ENCODE data around the gene C16orf78. TPM values are rescaled to one million over a fixed set of nuclear protein-coding genes. Genes with fewer than 3 reads are reported as not detected.

Gene C16orf78
- polyA plus RNA-seq, 6 donors from 2014 or later = not detected

DNA sequence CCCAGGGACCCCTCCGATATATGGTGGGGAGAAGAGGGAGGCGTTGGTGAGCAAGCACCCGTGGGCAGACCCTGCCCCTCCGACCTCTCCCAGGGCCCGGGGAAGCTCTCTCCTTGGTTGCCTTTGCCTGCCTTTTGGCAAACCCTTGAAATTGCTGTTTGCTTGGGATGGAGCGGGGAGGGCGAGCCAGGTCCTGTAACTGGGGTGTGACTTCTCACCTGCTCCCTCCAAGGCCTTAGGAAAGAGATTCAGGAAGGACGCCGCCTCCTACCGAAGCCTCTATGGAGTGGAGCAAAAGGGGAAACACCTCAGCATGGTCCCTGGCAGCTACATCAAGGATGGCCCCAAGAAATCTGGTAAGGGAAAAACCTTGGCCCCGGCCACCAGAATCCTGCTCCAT lies 4.6 kb downstream of the C16orf78 start:
- Mint-ChIP-seq H3K9me3 (peaks cover 2 to 9% (median 6%) of the 10 kb centered on the region in 7 donors), H3K27ac (no peak overlapping the region), H3K4me1 (no peaks in the 10 kb centered on the region), H3K4me3 (no peak overlapping the region), H3K27me3 (peaks cover 18 to 32% (median 31%) of the 10 kb centered on the region in 3 donors), H3K36me3 (no peaks in the 10 kb centered on the region)
- ATAC-seq (ENCODE audit: low read depth in 2 of 2) (no peak), DNase-seq (no peak)

DNA sequence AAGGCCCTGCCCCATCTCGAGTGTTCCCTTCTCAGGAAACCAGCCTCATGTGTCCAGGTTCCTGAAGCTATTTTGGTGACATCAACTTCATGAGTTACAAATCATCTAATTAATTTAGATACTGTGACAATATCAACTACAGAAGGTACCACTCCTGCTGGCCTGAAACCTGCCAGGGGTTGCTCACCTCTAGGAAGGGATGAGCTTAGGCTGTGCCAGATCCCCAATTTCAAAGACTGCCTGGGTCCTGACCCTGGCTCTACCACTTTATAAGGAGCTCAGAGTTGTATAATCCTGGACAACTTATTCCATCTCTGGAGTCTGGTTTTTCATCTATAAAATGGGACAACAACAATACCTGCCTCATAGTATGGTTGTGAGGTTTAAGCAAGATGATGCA lies 5.2 kb downstream of the C16orf78 start:
- no peak for ATAC-seq (ENCODE audit: low read depth in 2 of 2)
- no peaks in the 10 kb centered on the region for H3K36me3 Mint-ChIP-seq
- peaks cover 2 to 15% (median 9%) of the 10 kb centered on the region in 7 donors for H3K9me3 Mint-ChIP-seq
- no peak overlapping the region for H3K4me3 Mint-ChIP-seq
- H3K4me1 Mint-ChIP-seq = no peaks in the 10 kb centered on the region
- no peak for DNase-seq
- peaks cover 14 to 29% (median 26%) of the 10 kb centered on the region in 3 donors for H3K27me3 Mint-ChIP-seq
- no peak overlapping the region for H3K27ac Mint-ChIP-seq

DNA sequence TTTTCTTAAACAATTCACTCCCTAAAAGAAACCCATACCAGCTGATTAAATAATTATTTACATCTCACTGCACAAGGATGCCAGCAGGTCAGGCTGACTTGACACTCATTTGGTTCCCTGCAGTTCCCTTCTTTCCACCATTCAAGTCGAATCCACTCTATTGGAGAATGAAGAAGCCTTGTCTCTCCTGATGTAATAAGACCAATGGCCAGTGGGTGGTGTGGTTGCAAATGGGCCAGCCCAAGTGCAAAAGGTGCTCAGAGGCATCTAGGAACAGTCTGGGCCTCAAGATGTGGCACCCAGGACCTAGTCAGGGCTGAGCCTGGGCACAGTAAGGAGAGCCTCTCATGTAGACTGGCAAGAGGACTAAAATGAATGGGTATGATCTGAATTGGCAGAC lies 9.3 kb downstream of the C16orf78 start:
- H3K27ac Mint-ChIP-seq = no peak overlapping the region
- H3K36me3 Mint-ChIP-seq = peaks cover 0 to 3% of the 10 kb centered on the region in 2 donors
- ATAC-seq (ENCODE audit: low read depth in 2 of 2) (no peak), DNase-seq (no peak)
- no peaks in the 10 kb centered on the region for H3K4me1 Mint-ChIP-seq
- peaks cover 8 to 44% (median 29%) of the 10 kb centered on the region in 7 donors for H3K9me3 Mint-ChIP-seq
- H3K27me3 Mint-ChIP-seq = peaks cover 3 to 25% (median 4%) of the 10 kb centered on the region in 3 donors
- no peak overlapping the region for H3K4me3 Mint-ChIP-seq

DNA sequence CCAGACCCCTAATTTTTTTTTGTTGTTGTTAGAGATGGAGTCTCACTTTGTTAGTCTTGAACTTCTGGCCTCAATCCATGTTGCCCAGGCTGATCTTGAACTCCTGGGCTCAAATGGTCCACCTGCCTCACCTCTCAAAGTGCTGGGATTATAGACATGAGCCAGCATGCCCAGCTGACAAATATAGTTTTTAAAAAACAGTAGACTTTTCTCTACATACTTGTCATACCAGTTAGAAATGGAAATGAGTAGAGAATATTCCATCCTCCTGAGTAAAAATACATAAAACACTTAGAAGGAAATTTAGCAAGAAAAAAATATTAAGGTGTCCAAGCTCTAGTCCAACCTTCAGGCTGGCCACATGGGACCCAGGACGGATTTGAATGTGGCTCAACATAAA lies 21.4 kb downstream of the C16orf78 start:
- Mint-ChIP-seq H3K27me3 (peaks cover 42 to 61% (median 48%) of the 10 kb centered on the region in 3 donors), H3K36me3 (no peaks in the 10 kb centered on the region), H3K4me3 (no peak overlapping the region), H3K27ac (peak overlapping the region in 1 of 6 donors; percentile 34), H3K4me1 (peaks cover 0 to 9% (median 8%) of the 10 kb centered on the region in 3 donors), H3K9me3 (peaks cover 0 to 5% (median 0%) of the 10 kb centered on the region in 7 donors)
- ATAC-seq (ENCODE audit: low read depth in 2 of 2) (no peak), DNase-seq (no peak)

DNA sequence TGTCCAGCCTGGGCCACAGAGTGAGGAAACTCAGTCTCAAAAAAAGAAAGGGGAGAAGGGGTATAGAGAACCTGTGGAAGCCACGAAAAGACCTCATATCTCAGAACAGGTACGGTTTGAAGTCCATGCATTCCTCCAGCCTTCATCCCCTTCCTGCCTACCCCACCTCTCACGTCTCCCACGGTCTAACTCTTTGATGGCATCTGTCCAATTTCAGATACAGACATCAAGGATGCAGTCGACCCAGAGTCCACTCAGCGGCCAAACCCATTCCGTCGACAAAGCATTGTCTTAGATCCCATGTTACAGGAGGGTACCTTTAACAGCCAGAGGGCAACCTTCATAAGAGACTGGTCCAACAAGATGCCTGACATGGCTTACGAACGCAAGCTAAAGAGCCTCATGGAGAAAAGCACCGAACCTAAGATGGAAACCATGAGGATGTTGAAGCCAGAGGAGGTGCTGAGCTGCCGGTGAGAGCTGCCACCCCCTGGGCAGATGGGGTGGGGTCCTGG lies 22.7 kb downstream of the C16orf78 start:
- Mint-ChIP-seq H3K27ac (no peak overlapping the region), H3K4me3 (no peak overlapping the region), H3K27me3 (peaks cover 34 to 51% (median 38%) of the 10 kb centered on the region in 3 donors), H3K36me3 (no peaks in the 10 kb centered on the region), H3K4me1 (peaks cover 0 to 10% (median 8%) of the 10 kb centered on the region in 3 donors), H3K9me3 (peaks cover 0 to 5% (median 0%) of the 10 kb centered on the region in 7 donors)
- DNase-seq (no peak), ATAC-seq (ENCODE audit: low read depth in 2 of 2) (no peak)

DNA sequence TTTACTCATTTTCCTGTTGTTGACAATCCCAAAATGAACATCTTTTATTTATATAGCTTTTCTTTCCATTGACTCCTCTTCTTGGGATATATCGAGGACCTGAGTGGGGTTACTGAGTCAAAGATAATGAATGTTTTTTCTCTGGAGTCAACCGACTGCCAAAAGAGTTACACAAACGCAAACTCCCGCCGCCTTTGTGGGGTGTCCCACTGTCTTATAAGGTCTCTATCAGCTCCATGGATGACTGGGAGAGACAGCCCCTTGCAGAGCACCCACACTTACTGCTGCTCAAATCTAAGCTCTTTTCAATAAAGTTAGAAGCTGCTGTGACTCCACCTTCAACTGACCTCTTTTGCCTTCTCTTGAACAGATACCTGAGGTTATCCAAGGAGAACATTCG lies 25.2 kb downstream of the C16orf78 start:
- peaks cover 23 to 50% (median 42%) of the 10 kb centered on the region in 3 donors for H3K27me3 Mint-ChIP-seq
- H3K36me3 Mint-ChIP-seq = peaks cover 7 to 12% of the 10 kb centered on the region in 2 donors
- ATAC-seq (ENCODE audit: low read depth in 2 of 2) = no peak
- H3K4me3 Mint-ChIP-seq = no peak overlapping the region
- no peak overlapping the region for H3K27ac Mint-ChIP-seq
- H3K4me1 Mint-ChIP-seq = peaks cover 0 to 10% (median 8%) of the 10 kb centered on the region in 3 donors
- H3K9me3 Mint-ChIP-seq = peaks cover 4 to 12% (median 8%) of the 10 kb centered on the region in 7 donors
- no peak for DNase-seq

DNA sequence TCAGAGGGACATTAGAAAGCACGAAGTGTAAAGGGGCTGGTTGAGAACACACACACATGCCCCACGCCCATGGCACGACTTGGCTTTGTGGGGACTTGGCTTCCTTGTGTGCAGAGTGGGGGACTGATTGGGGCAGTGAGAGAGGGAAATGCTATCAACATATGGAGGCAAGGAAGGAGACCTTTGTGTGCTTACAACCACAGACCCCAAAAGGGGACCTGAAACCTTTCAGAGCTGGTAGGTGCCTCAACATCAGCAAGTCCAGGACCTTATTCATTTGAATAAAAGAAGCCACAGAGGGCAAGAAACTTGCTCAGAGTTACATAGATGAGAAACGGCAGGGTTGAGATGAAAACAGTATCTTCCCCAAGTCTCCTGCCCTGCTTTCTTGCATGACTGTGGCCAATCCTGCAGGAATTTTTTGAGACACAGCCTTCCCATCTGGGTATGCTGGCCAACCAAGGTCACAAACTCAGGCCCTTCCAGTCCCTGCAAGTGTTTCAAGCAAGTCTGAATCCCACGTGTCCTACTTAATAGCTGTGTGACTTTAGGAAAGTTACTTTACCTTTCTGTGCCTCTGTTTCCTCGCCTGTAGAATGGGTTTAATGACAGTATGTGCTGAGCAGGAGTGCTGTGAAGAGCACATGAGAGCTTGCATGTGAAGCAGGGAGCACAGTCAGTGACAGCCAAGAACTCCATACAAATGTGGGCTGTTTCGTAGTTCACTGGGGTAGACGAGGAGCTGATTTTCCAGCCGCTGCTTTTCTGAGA lies 26.2 kb downstream of the C16orf78 start:
- ATAC-seq (ENCODE audit: low read depth in 2 of 2) (peak; percentile 33 to 40), DNase-seq (no peak)
- H3K9me3 Mint-ChIP-seq = peaks cover 4 to 12% (median 9%) of the 10 kb centered on the region in 7 donors
- H3K27ac Mint-ChIP-seq = peak overlapping the region in 1 of 6 donors; percentile 65
- H3K4me3 Mint-ChIP-seq = no peak overlapping the region
- peaks cover 23 to 57% (median 48%) of the 10 kb centered on the region in 3 donors for H3K27me3 Mint-ChIP-seq
- H3K4me1 Mint-ChIP-seq = peaks cover 0 to 10% (median 8%) of the 10 kb centered on the region in 3 donors
- H3K36me3 Mint-ChIP-seq = peaks cover 7 to 12% of the 10 kb centered on the region in 2 donors

DNA sequence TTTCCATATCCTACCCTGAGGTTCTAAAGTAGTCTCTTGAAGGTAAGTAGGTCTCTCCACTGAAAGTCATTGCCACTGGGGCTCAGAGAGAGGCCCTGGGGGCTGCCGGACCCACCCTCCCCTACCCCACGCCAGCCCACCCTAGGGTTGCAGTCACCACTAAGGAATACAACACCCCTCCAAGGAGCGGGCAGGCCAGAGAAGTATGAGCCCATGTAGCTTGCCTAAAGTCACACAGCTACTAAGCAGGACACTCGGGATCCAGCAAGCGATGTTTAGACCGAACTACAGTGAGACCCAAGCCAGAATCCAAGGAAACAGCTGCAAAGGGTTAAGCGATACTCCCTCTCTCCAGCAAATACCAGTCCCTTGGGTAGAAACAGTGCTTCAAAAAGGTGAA lies 27.0 kb downstream of the C16orf78 start:
- Mint-ChIP-seq H3K27ac (no peak overlapping the region), H3K27me3 (peaks cover 15 to 52% (median 49%) of the 10 kb centered on the region in 3 donors), H3K36me3 (peaks cover 7 to 12% of the 10 kb centered on the region in 2 donors), H3K9me3 (peaks cover 4 to 12% (median 9%) of the 10 kb centered on the region in 7 donors), H3K4me3 (no peak overlapping the region), H3K4me1 (peaks cover 0 to 10% (median 8%) of the 10 kb centered on the region in 3 donors)
- ATAC-seq (ENCODE audit: low read depth in 2 of 2) = no peak
- no peak for DNase-seq

DNA sequence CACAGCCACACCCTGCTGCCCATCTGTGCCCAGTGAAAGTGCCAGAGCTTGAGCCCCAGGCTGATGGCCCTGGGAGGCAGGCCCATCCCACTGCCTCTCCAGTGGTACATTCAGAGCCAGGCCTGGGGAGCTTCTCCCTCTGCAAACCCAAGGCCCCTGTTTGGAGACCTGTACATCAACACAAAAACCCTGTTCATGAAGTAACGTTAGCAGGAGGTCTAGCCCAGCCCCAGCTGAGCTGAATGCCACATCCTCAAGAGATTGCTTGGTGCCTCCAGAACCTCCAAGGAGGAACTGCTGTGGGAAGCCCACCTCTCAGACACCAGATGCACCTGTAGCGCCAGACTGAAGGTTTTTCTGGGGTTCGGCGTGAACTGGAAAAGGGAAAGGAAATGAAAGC lies 31.5 kb downstream of the C16orf78 start:
- Mint-ChIP-seq H3K27ac (no peak overlapping the region), H3K4me3 (no peak overlapping the region), H3K4me1 (peaks cover 4 to 5% (median 5%) of the 10 kb centered on the region in 3 donors), H3K36me3 (peaks cover 7 to 12% of the 10 kb centered on the region in 2 donors), H3K27me3 (peaks cover 7 to 27% (median 25%) of the 10 kb centered on the region in 3 donors), H3K9me3 (peaks cover 4 to 12% (median 9%) of the 10 kb centered on the region in 7 donors)
- no peak for ATAC-seq (ENCODE audit: low read depth in 2 of 2)
- no peak for DNase-seq

DNA sequence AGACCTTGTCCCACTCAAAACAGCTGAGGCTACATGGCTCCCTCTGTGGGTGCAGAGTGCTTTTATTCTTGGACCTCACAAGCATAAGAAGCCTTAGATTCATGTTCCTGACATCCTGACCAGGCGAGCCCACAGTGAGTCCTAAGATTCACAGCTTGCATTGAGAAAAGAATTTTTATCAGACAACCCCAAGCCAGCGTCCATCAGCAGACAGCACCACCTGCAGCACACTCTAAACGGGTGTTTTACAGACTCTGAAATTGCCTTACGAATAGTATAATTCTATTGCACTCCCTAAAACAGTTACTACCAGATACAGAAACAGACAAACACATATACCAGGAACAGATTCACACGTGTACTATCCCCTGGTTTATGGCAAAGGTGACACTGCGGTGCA lies 31.9 kb downstream of the C16orf78 start:
- Mint-ChIP-seq H3K4me3 (no peak overlapping the region), H3K27me3 (peaks cover 9 to 27% (median 25%) of the 10 kb centered on the region in 3 donors), H3K27ac (no peak overlapping the region), H3K9me3 (peaks cover 4 to 12% (median 9%) of the 10 kb centered on the region in 7 donors), H3K36me3 (peaks cover 7 to 12% of the 10 kb centered on the region in 2 donors), H3K4me1 (peaks cover 5 to 7% (median 5%) of the 10 kb centered on the region in 3 donors)
- DNase-seq (no peak), ATAC-seq (ENCODE audit: low read depth in 2 of 2) (no peak)

DNA sequence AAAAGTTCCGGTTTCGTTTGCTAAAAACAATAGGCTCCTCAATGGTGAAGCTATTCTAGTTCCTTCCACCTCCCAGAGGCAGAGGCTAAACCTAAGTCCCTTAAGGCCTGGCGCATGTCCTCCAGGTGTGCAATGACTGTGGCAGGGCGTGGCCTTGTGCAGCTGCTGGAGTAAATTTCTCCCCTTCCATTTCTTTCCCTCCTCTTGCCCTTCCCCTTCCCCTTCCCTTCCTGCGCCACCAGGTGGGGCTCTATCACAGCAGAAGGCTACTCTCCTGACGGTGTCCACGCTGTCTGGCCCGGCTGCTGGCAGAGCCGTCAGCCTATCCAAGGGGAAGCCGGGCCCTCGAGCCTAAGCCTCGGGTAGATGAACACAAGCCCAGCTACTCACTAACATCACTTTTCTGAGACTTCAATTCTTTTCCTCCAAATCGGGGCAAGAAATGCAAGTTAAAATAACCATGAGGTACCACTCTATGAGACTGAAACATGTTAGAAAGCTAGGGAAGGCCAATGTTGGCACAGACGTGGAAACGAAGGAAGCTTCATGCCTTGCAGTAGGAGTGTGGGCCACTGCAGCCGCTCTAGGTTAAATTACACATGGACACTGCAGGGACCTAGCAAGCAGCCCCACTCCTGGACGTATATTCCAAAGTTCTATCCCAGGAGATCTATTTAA lies 34.4 kb downstream of the C16orf78 start:
- Mint-ChIP-seq H3K4me1 (peaks cover 5 to 7% (median 5%) of the 10 kb centered on the region in 3 donors), H3K4me3 (no peak overlapping the region), H3K27ac (peak overlapping the region in 1 of 6 donors; percentile 33), H3K9me3 (peaks cover 2 to 10% (median 6%) of the 10 kb centered on the region in 7 donors), H3K27me3 (peaks cover 5 to 17% (median 14%) of the 10 kb centered on the region in 3 donors), H3K36me3 (peaks cover 3 to 4% of the 10 kb centered on the region in 2 donors)
- DNase-seq (peak; percentile 36), ATAC-seq (ENCODE audit: low read depth in 2 of 2) (peak; percentile 36 to 43)

DNA sequence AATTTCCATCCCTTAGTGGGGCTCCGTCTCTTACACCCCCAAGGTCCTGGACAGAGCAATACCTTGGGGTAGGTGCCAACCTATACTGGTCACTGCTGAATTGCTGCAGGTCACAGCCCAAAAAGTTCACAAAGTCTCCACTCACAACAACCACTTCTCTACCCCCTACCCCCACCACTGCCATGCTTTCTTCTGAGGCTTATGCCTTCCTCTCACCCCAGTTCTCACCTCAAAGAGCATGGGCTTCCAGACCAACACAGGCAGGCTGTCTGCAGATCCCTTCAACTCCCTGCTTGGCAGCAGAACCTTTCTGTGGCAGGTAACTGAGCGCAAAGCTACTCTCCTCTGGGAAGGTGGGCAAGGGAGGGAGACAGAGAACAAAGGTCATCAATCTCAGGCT lies 35.5 kb downstream of the C16orf78 start:
- ATAC-seq (ENCODE audit: low read depth in 2 of 2) = no peak
- Mint-ChIP-seq H3K27me3 (peaks cover 3 to 7% (median 5%) of the 10 kb centered on the region in 3 donors), H3K27ac (peak overlapping the region in 1 of 6 donors; percentile 18), H3K9me3 (peaks cover 0 to 3% (median 0%) of the 10 kb centered on the region in 7 donors), H3K36me3 (no peaks in the 10 kb centered on the region), H3K4me1 (peaks cover 5 to 7% (median 5%) of the 10 kb centered on the region in 3 donors), H3K4me3 (no peak overlapping the region)
- no peak for DNase-seq

DNA sequence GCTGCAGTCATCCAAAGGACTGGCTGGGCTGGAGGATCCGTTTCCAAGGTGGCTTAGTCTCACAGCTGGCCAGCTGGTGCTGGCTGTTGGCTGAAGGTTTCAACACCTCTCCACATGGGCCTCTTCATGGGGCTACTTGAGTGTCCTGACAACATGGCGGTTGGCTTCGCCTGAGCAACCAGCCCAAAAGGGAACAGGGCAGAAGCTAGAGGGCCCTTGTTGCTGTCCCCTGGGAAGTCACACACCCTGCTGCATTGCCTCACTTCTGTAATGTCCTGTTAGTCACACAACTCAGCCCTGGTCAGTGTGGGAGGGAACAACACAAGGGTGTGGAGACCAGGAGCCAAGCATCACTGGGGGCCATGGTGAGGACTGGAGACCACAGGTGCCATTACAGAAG lies 36.6 kb downstream of the C16orf78 start:
- Mint-ChIP-seq H3K4me3 (peak overlapping the region in 1 of 8 donors; percentile 6), H3K27me3 (peaks cover 0 to 5% (median 0%) of the 10 kb centered on the region in 3 donors), H3K9me3 (peaks cover 0 to 3% (median 0%) of the 10 kb centered on the region in 7 donors), H3K4me1 (peaks cover 5 to 7% (median 5%) of the 10 kb centered on the region in 3 donors), H3K27ac (no peak overlapping the region), H3K36me3 (no peaks in the 10 kb centered on the region)
- ATAC-seq (ENCODE audit: low read depth in 2 of 2) (no peak), DNase-seq (no peak)

All from naive B cell (primary cell).